ENCODE data around the gene ADAM8.
"Not testable (repeated sequence)": the region's sequence is repeated elsewhere in the genome, so short reads cannot be mapped to it uniquely, and the experiment has no call there.

The ADAM8 gene

DNA sequence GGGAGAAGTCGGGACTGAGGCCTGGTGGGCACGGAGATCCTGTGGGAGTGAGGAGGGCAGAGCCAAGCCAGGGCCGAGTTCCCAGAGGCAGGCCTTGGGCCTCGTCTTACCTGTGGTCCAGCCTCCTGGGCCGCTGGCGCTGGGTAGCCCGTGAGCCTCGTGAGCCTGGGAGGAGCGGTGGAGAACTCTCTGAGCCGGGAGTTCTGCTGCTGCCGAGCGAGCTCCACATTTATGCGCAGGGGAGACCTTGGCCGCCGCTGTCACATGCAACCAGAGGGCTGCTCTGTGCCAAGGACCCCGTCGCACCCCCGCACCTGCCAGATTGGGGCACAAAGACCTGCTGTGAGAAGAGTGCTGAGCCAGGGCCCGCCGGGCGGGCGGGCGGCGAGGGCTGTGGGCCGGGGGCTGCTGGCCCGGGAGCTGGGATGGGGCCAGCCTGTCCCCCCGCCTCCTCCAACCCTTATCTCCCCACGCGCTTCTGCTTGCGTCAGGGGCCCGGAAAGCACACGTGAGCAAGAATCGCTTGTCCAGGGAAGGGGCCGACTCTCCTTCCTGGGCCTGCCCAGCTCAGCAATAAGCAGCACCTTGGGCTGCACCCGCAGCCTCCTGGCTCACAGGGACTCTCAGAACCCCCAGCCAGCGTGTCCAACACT lies 28.9 kb downstream of the ADAM8 start:
- DNase-seq = no peak

DNA sequence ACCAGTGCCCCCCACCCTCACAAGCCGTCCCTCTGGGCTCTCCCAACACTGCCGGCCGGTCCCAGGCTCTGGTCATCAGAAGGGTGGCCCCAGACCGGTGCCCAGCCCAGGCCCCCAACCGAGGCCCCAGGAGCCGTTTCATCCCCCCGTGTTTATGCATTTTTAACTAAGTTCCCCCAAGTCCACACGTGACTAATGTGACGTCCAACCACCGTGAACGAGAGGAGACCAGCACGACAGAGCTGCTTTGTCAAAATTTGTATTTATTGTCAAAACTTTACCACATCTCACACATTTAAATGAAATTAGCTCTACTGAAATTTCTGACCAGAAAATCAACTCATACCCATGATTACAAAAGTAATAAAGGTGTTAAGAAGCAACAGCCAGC lies 30.4 kb downstream of the ADAM8 start:
- DNase-seq = no peak

DNA sequence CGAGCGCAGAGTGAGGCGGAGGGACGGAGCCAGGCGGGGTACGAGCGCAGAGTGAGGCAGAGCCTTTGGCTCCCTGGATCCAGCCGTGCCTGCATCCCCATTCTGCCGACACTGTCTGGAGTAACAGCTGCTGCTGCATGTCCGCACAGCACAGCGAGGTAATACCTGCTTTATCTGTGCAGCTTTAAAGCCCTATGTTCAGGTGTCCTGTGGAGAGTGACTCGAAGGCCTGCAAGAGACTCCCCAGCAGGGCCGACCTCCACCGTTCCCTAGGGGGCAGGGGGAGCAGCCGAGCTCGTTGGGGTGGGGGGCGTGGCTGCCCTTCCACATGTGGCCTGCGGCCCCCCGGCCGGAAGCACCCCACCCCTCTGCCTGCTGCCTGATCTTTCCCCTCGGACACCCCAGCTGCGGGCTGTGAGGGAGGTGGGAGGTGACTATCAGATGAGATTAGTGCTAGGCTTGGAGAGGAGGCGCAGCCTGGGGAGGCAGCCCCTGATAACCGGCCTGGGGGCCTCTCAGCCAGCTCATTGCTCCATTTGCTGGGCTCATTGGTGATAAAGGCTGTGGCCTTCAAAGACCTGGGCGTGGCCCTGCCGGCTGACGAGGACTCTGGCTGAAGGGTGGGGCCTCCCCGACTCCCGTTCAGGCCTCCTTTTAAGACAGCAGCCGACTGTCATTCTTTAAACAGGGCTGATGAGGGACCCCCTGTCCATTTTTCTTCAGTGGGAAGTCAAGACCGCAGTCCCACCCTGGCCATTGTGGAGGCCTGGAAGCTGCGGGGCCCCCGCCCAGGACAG lies 31.0 kb downstream of the ADAM8 start:
- no peak for DNase-seq

DNA sequence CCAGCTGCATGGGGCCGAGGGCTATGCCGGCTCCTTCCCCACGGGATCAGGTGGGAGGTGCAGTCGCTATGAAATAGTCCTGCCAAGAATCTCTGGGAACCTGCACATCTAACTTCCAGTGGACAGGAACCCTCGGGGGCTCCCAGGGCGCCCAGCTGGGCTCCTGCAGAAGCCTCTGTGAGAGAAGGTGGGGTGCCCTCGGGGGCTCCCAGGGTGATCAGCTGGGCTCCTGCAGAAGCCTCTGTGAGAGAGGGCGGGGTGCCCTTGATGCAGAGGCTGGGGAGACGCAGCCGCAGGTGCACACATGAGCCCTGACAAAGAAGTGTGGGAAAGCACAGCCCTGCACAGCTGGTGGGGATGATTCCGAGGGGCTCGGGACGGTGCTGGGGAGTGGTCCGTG lies 33.1 kb downstream of the ADAM8 start:
- DNase-seq = no peak

DNA sequence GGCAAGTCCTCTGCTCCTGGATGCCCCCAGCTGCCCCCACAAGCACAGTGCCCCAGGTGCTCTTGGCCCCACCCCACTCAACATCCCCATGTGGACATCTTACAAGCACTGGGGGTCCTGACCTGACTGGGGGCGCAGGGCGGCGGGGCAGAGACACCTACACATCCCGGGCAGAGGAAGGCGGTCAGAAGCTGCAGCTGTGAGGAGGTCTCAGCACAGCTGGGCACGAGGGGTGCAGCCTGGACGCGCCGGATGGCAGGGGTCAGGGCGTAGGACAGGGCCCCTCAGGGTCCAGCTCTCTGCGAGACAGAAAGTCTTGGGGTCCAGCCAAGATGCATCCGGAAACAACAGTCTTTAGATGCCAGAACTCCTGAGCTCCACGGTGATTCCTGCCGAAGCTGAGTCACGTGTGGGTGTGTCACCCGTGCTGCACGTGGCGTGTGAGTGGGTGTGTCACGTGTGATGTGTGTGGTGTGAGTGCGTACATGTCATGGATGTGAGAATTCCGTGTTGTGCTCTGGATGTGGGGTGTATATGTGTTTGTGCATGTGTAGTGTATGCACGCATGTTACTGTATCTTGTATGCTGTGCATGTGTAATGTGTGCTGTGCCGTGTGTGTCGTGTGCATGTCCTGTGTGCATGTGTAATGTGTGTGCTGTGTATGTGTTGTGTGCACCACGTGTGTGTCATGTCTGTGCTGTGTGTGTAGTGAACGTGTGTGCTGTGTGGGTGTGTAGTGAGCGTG lies 33.9 kb downstream of the ADAM8 start:
- no peak for DNase-seq

GRCh38 chr10:133241501-133242205 lies 35.0 kb downstream of the ADAM8 start:
- no peak for DNase-seq

DNA sequence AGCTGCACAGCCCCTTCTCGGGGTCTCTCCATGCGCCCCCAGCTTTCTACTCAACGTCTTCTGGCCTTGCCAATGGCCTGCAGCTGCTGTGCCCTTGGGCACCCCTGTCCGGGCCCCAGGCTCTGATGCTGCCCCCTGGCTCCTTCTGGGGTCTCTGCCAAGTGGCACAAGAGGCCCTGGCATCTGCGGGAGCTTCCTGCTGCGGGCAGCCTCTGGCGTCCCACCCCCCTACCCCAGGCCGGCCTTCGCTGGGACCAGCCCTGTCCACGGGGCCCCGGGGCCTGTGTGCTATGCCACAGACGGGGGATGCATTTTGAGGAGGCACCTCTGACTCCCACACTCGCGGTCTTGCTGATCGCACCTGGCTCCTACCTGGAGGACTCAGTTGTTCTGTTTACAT lies 36.7 kb downstream of the ADAM8 start:
- DNase-seq = no peak

- no peak for DNase-seq
These were observed 38.2 kb downstream of the ADAM8 start for GRCh38 chr10:133238466-133238804.

DNA sequence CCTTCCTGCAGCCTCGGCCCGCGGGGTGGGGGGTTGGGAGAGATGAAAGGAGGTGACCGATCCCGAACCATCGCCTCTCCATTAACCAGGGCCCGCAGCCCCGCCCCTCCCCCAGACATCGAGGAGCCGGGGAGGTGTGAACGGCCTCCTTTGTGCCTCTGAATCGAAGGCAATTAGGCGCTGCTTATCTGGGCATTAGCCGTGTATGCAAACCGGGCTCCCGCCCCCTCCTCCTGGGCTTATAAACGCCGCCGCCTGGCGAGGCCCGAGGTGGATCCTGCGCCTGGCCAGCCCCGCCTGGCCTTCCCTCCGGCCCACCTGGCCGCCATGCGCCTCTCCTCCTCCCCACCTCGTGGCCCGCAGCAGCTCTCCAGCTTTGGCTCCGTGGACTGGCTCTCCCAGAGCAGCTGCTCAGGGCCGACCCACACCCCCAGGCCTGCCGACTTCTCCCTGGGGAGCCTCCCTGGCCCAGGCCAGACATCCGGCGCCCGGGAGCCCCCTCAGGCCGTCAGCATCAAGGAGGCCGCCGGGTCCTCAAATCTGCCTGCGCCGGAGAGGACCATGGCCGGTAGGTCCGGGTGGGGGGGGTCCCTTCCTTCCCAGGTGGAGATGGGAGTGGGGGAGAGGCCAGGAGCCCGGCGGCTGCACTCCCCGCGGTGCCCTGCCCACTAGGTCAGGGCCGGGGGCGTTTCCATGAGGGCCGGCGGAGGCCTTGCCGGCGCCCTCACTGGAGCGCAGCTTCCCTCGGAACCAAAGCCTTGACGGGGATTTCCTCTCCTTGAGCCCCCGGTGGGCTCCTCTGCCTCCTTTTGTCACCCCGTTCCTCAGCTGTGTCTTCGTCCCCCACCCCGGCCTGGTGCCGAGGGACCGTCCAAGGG lies 38.8 kb downstream of the ADAM8 start, which contains the start of gene VENTX:
Gene VENTX, plus strand, starts transcription at position 268 of the 878 bp plus-strand sequence. Its CDS starts 60 bp downstream, at position 328.
- DNase-seq = no peak

DNA sequence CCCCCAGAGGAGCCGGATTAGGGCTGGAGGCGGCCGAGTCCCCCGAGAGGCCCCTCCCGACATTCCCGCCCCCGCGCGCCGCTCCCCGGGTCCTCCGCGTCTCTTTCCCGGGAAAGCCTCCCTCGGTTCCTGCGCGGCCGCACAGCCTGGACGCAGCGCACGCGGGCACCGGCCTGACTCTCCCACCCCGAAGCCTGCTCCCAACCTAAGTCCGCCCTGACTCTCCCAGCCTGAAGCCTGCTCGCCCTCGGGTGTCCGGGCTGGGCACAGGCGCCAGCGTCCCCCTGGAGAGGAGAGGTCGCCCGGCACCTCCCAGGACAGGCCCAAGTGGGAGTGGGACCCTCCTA lies 39.5 kb downstream of the ADAM8 start:
- DNase-seq = no peak

DNA sequence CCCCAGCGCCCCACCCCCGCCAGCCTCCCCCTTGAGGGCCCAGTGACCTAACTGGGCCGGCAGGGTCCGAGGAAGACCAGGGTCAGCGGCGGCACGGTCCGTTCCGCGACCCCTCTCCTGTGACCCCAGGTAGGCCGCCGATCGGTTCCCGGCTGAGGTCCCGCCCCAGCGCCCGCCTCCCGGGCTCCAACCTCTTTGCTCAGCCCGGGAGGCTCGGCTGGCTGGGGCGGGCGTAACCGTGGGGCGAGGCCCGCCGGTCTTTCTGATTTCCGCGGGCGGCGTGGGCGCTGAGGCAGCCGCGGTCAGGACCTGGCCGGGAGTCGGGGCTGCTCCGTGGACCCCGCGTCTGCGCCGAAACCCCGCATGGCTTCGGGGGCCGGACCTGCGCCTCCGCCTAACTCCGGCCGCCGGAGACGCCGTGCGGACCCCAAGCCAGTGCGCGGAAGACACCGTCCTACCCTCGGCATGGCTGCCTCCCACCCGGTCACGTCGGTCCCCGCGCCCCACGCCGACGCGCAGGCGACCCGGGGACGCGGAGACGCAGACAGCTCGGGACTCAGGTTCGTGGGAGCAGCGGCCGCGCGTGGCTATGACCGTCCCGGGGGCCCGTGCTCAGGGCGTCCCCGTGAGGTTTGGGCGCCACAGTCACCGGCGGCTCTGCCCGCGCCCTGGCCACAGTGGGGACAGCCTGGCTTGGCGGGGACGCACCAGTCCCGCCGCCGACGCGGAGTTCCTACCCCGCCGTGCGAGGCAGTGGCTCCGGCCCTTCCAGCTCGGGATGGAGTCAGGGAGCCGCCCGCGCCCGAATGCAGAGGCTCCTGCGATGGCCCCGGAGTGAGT lies 40.0 kb downstream of the ADAM8 start:
- DNase-seq = no peak

- DNase-seq = no peak
These were observed 40.7 kb downstream of the ADAM8 start for GRCh38 chr10:133235932-133236331.

DNA sequence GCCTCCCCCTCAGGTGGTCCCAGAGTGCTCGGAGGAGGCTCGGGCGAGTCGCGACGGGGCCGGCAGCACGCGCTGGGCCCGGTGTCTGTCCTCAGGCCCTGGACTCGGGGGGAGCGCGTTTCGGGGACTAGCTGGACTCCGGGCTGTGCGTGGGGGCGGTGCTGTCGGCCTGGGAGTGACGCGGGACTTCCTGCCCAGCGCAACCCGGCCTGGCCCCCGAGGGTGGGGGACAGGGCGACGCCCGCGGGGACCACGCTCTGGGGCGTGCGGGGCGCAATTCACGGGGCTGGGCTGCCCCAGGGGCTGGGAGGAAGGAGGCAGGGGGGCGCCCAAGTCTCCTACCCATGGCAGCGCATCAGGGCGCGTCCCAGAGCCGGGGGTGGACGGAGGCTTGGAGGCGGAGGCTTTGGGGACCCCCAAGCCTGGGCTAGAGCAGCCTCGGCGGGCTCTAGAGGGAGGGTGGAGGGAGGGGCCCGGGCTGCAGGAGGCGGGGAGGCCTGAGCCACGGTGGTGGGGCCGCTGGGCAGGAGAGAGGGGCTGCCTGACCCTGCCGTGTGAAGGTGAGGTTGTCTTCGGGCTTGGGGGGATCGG lies 41.3 kb downstream of the ADAM8 start:
- DNase-seq = no peak

GRCh38 chr10:133234796-133235195 lies 41.9 kb downstream of the ADAM8 start:
- DNase-seq = not testable (repeated sequence)

GRCh38 chr10:133231946-133232574 lies 44.6 kb downstream of the ADAM8 start:
- DNase-seq = no peak

GRCh38 chr10:133231244-133231945 lies 45.3 kb downstream of the ADAM8 start:
- DNase-seq = no peak

DNA sequence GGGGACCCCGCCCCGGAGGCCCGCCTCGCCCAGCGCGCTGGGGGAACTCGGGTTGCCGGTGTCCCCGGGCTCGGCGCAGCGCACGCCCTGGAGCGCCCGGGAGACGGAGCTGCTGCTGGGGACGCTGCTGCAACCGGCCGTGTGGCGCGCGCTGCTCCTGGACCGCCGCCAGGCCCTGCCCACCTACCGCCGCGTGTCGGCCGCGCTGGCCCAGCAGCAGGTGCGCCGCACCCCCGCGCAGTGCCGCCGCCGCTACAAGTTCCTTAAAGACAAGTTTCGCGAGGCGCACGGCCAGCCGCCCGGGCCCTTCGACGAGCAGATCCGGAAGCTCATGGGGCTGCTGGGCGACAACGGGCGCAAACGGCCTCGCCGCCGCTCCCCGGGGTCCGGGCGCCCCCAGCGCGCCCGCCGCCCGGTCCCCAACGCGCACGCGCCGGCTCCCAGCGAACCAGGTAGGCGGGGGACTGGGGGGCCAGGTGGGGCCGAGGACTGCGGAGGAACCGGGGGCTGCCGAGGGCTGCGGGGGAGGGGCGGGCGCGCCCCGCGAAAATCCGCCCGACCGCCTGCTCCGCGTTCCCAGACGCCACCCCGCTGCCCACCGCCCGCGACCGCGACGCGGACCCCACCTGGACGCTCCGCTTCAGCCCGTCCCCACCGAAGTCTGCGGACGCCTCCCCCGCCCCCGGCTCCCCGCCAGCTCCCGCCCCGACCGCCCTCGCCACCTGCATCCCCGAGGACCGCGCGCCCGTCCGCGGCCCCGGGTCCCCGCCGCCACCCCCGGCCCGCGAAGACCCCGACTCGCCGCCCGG lies 46.1 kb downstream of the ADAM8 start:
- no peak for DNase-seq

DNA sequence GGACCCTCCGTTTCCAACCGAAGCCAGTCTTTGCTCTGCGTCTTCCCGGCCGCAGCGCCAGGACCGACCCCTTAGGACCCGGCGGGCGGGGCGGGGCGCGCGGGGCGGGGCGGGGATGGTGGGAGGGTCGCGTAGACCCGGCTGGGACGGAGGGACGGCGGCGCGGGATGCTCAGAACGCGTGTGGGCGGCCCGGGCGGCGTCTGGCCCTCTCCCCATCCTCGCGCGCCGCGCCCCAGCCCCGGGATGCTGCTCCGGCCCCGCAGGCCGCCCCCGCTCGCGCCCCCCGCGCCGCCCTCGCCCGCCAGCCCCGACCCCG lies 46.7 kb downstream of the ADAM8 start, which contains the start of gene UTF1:
Gene UTF1, plus strand, starts transcription at position 174 of the 318 bp plus-strand sequence. Its CDS starts 72 bp downstream, at position 246.
- no peak for DNase-seq

Data from fibroblast of upper back skin (primary cell).